Right cardiac atrium (tissue), 5 donors: ENCODE data around the gene SIX2. TPM values are rescaled to one million over a fixed set of nuclear protein-coding genes. Genes with fewer than 3 reads are reported as not detected.

Experiments
- ATAC-seq, 2 donors: fragments of 200-7000 bp; cut with Tn5 transposase; one replicate each; pipeline versions ENCODE4 v1.8.0 to v1.9.1; 2020; ENCODE audit warnings: moderate library complexity in 2 of 2, mild to moderate bottlenecking in 1 of 2
- DNase-seq, 3 donors: peaks; one replicate each; pipeline ENCODE4 v3.0.0-alpha.2; 2020
- H3K27ac ChIP-seq: one replicate; pipeline ENCODE4 v1.5.1; 2013; ENCODE audit warnings: mild to moderate bottlenecking, low read length, control low read depth, moderate library complexity
- H3K27me3 ChIP-seq: one replicate; pipeline ENCODE4 v1.6.1; 2013; ENCODE audit not compliant: control insufficient read depth, insufficient read depth
- H3K4me1 ChIP-seq: one replicate; pipeline ENCODE4 v1.6.1; 2013; ENCODE audit warnings: low read length; ENCODE audit not compliant: control insufficient read depth, insufficient read depth
- H3K4me3 ChIP-seq: one replicate; pipeline ENCODE4 v1.5.1; 2013; ENCODE audit warnings: low read length, control low read depth
- H3K9me3 ChIP-seq: one replicate; pipeline ENCODE4 v1.6.1; 2013; ENCODE audit warnings: low read length; ENCODE audit not compliant: control insufficient read depth
- WGBS: extraction: QIAGEN DNeasy Blood & Tissue Kit; methylation state at CpG from one replicate; pipeline ENCODE4 v1.1.7; 2013; 5-methylcytosine and 5-hydroxymethylcytosine counted together
- intact Hi-C, 4 donors: fragments of 100-400 bp; cut with DNase I; formaldehyde crosslinking; loops; one replicate each; pipeline versions ENCODE4 v1.11.0 to v1.14.0; 2022 to 2023
- polyA plus RNA-seq: library from polyadenylated mRNA; stranded (reverse); fragments of 200-250 nt; gene quantifications from one replicate; pipeline ENCODE4 v1.2.3, GENCODE V29; 2013
- total RNA-seq, 4 donors: library from RNA; stranded (reverse); fragmentation: NEBNext Ultra II Directional; extraction: Animal tissue kit (Norgen Biotek cat#: 25700); gene quantifications; one replicate each; pipeline ENCODE4 v1.2.1, GENCODE V29; 2021
- donor health status: healthy with polysubstance abuse.
- donor health status: DM: no; HTN: yes; CAD: no.
- donor health status: DM: no; HTN: no; CAD: no.
- donor health status: DM: no; HTN: yes; CAD: no; lungs with severe emphysema.
- donor health status: DM: yes; HTN: yes; CAD: no.

Gene SIX2
- total and polyA plus RNA-seq, 5 donors = 0.31 to 0.77 (median 0.54) TPM

GRCh38 chr2:45007961-45008295 lies 1.3 kb downstream of the SIX2 start:
- no peak overlapping the region for H3K4me3 ChIP-seq
- WGBS = 49% methylated on average over 6 of the region's 6 CpGs
- DNase-seq = no peak
- intact Hi-C loops = no loop called here
- H3K9me3 ChIP-seq = no peaks in the 10 kb centered on the region
- H3K27ac ChIP-seq = no peak overlapping the region
- no peaks in the 10 kb centered on the region for H3K27me3 ChIP-seq
- peaks cover 4% of the 10 kb centered on the region for H3K4me1 ChIP-seq
- ATAC-seq = no peak

DNA sequence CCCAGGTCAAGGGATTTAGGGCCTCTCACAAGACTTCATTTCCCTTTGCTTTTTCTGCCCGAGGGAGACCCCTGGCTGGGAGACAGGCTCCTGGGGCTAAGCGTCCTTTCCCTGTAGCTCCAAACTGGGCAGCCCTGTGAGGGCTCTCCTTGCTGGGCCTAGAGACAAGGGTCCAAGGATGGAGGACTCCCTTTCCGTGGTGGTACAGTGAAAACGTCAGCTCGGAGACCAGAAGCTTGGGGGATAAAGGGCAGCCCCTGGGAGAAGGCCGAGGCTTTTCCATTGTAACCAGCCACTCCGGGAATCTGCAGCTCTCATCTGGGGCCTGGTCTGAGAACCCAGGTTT lies 2.3 kb downstream of the SIX2 start:
- no peaks in the 10 kb centered on the region for H3K9me3 ChIP-seq
- WGBS = 76% methylated on average over 7 of the region's 7 CpGs
- intact Hi-C loops = no loop called here
- H3K27ac ChIP-seq = no peak overlapping the region
- no peak for ATAC-seq
- no peak overlapping the region for H3K4me3 ChIP-seq
- DNase-seq = no peak
- H3K27me3 ChIP-seq = no peaks in the 10 kb centered on the region
- peaks cover 4% of the 10 kb centered on the region for H3K4me1 ChIP-seq

DNA sequence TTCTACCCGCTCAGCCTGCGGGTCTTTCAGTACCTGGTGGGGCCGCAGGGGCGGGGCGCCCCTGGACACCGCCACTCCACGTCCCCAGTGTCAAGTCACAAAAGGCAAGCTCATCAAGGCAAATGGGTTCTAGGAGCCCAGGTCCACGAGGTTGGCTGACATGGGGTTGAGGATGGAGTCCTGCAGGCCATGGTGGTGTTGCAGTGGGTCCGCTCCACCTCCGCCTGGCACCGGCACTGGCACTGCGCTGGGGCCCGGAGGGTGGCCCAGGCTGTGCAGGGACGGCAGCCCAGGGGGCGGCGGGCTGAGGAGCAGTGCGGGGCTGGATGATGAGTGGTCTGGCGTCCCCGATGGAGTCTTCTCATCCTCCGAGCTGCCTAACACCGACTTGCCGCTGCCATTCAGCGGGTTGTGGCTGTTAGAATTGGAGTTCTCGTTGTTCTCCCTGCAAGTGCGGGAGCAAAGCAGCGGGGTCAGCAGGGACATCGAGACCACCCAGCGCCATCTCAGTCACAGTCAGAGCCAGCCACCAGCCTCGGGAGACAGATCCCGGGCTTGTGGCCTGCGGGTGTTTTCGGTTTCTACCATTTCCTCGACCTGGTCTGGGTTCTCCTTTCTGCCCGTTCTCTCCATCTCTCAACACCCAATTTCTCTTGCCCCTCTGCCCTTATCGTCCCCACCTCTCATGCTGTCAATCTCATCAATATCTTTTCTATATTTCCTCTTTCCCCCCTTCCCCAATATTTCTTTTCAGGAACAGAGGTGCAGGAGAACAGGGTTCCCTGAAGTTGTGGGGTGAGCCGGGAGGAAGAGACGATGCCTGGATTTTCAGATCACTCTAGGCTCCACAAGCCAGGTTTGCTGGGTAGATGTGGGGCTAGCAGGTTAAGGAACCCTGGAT lies 3.0 kb downstream of the SIX2 start:
- no peak overlapping the region for H3K27ac ChIP-seq
- H3K9me3 ChIP-seq = no peaks in the 10 kb centered on the region
- no peaks in the 10 kb centered on the region for H3K27me3 ChIP-seq
- ATAC-seq = no peak
- peaks cover 4% of the 10 kb centered on the region for H3K4me1 ChIP-seq
- WGBS = 42% methylated on average over 37 of the region's 37 CpGs
- DNase-seq = no peak
- H3K4me3 ChIP-seq = no peak overlapping the region
- intact Hi-C loops = no loop called here

DNA sequence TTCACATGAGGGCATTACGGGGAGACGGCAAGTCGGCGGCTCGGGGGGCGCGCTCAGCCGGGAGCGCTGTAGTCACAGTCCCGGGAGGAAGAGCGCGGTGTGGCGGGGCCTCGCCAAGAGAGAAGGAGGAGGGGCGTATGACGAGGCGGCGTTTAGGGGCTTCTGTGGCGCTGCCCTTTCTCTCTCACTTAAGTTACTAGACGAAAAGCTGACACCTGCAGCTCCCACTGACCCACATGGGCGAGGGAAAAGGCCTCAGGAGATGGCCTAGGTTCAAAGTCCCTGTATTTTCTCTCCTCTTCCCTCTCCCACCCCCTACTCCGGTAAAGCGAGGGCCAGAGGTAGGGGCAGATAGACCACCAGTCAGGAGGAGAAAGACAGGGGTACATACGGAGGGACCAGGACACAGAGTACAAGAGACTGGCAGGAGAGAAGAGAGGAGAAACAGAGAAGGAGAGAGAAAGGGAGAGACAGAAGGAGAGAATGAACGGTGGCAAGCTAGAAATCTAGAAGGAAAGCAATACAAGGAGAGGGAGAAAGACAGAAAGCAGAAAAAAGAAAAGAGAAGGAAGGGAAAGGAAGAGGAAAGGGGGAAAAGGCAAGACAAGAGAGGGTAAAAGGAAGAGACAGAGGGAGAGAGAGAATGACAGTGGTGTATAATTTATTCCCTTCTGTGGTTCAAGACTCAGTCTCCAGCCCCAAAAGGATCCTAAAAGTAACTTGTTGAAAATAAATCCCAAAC lies 3.8 kb downstream of the SIX2 start:
- DNase-seq (no peak), ATAC-seq (no peak)
- intact Hi-C loops = no loop called here
- no peak overlapping the region for H3K27ac ChIP-seq
- peaks cover 4% of the 10 kb centered on the region for H3K4me1 ChIP-seq
- H3K4me3 ChIP-seq = peak overlapping the region; percentile 22
- no peaks in the 10 kb centered on the region for H3K27me3 ChIP-seq
- WGBS = 24% methylated on average over 25 of the region's 25 CpGs
- no peaks in the 10 kb centered on the region for H3K9me3 ChIP-seq

DNA sequence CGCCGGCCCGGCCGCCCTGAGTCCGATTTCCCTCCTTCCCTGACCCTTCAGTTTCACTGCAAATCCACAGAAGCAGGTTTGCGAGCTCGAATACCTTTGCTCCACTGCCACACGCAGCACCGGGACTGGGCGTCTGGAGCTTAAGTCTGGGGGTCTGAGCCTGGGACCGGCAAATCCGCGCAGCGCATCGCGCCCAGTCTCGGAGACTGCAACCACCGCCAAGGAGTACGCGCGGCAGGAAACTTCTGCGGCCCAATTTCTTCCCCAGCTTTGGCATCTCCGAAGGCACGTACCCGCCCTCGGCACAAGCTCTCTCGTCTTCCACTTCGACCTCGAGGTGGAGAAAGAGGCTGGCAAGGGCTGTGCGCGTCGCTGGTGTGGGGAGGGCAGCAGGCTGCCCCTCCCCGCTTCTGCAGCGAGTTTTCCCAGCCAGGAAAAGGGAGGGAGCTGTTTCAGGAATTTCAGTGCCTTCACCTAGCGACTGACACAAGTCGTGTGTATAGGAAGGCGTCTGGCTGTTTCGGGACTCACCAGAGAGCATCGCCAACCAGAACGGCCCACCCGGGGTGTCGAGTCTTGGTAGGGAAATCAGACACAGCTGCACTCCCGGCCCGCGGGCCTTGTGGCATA lies 4.6 kb downstream of the SIX2 start:
- ATAC-seq (no peak), DNase-seq (no peak)
- Histone ChIP-seq H3K27me3 (no peaks in the 10 kb centered on the region), H3K9me3 (no peaks in the 10 kb centered on the region), H3K27ac (no peak overlapping the region), H3K4me1 (peaks cover 4% of the 10 kb centered on the region), H3K4me3 (peak overlapping the region; percentile 22)
- 13% methylated on average over 45 of the region's 45 CpGs for WGBS
- intact Hi-C loops = no loop called here

GRCh38 chr2:45003579-45004551 lies 5.4 kb downstream of the SIX2 start:
- H3K4me3 ChIP-seq = peak overlapping the region; percentile 22
- no peak for ATAC-seq
- 30% methylated on average over 41 of the region's 41 CpGs for WGBS
- no peak overlapping the region for H3K27ac ChIP-seq
- H3K4me1 ChIP-seq = peaks cover 4% of the 10 kb centered on the region
- no peak for DNase-seq
- intact Hi-C loops = no loop called here
- no peaks in the 10 kb centered on the region for H3K9me3 ChIP-seq
- H3K27me3 ChIP-seq = no peaks in the 10 kb centered on the region

- H3K27me3 ChIP-seq = no peaks in the 10 kb centered on the region
- H3K9me3 ChIP-seq = no peaks in the 10 kb centered on the region
- no peak overlapping the region for H3K4me3 ChIP-seq
- H3K4me1 ChIP-seq = peaks cover 4% of the 10 kb centered on the region
- no peak for ATAC-seq
- H3K27ac ChIP-seq = no peak overlapping the region
- intact Hi-C loops = no loop called here
- WGBS = 50% methylated on average over 3 of the region's 3 CpGs
- DNase-seq = no peak
Measured at GRCh38 chr2:45002686-45003085, 6.6 kb downstream of the SIX2 start.

GRCh38 chr2:45001869-45002385 lies 7.3 kb downstream of the SIX2 start:
- H3K4me3 ChIP-seq = no peak overlapping the region
- H3K27ac ChIP-seq = no peak overlapping the region
- no peaks in the 10 kb centered on the region for H3K27me3 ChIP-seq
- DNase-seq (no peak), ATAC-seq (no peak)
- H3K9me3 ChIP-seq = no peaks in the 10 kb centered on the region
- H3K4me1 ChIP-seq = peaks cover 4% of the 10 kb centered on the region
- intact Hi-C loops = no loop called here
- WGBS = 17% methylated on average over 9 of the region's 9 CpGs

- H3K4me3 ChIP-seq = peak overlapping the region; percentile 25
- ATAC-seq (peak in 1 of 2 donors; percentile 42), DNase-seq (no peak)
- H3K4me1 ChIP-seq = peaks cover 4% of the 10 kb centered on the region
- no peaks in the 10 kb centered on the region for H3K9me3 ChIP-seq
- H3K27me3 ChIP-seq = no peaks in the 10 kb centered on the region
- H3K27ac ChIP-seq = no peak overlapping the region
- intact Hi-C loops = no loop called here
- WGBS = 8% methylated on average over 61 of the region's 61 CpGs
Measured at GRCh38 chr2:45000921-45001868, 8.1 kb downstream of the SIX2 start.
